Adipocyte (in vitro differentiated cells): Measurements from ENCODE around the gene CALR3.
"Not testable (repeated sequence)": the region's sequence is repeated elsewhere in the genome, so short reads cannot be mapped to it uniquely, and the experiment has no call there.

Source experiments
- DNase-seq: peaks from one replicate; pipeline ENCODE4 v3.0.0-alpha.2; 2015; ENCODE audit warnings: low read depth
- H3K27me3 ChIP-seq: replicated peaks from 2 replicates; pipeline ENCODE4 v1.7.0; 2013; ENCODE audit warnings: mild to moderate bottlenecking, low read length, moderate library complexity; ENCODE audit not compliant: control insufficient read depth, insufficient read depth
- H3K36me3 ChIP-seq: 2 replicates; pipeline ENCODE4 v1.7.0; 2013; ENCODE audit warnings: low read length, mild to moderate bottlenecking, moderate library complexity; ENCODE audit not compliant: control insufficient read depth, insufficient read depth, severe bottlenecking
- H3K4me1 ChIP-seq: 2 replicates; pipeline ENCODE4 v1.7.0; 2013; ENCODE audit warnings: mild to moderate bottlenecking, low read length, moderate library complexity; ENCODE audit not compliant: control insufficient read depth, insufficient read depth
- H3K4me3 ChIP-seq: 2 replicates; pipeline ENCODE4 v1.7.0; 2013; ENCODE audit warnings: mild to moderate bottlenecking, low read length, moderate library complexity
- H3K9ac ChIP-seq: 2 replicates; pipeline ENCODE4 v1.7.0; 2013; ENCODE audit warnings: mild to moderate bottlenecking, low read length, moderate library complexity
- H3K9me3 ChIP-seq: 2 replicates; pipeline ENCODE4 v1.7.0; 2013; ENCODE audit warnings: mild to moderate bottlenecking, low read length, moderate library complexity; ENCODE audit not compliant: control insufficient read depth

The CALR3 gene

DNA sequence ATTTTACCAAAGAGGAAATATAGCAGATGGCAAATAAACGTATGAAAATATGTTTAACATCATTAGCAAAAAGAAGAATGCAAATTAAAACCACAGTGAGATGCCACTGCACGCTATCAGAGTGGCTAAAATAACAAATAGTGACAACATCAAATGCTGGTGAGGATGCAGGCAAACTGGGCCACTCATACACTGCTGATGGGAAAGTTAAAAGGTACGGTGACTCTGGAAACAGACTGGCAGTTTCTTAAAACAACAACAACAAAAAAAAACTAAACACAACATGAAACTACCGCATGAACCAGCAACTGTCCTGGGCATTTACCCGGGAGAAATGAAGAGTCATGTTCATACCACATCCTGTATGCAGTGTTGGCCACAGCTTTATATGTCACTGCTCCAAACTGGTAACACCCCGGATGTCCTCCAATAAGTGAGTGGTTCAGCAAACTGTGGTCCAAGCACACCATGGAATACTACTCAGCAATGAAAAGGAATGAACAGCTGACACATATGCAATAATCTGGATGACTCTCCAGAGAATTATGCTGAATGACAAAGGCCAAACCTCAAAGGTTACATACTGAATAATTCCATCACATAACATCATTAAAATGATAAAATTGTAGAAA lies 46.5 kb downstream of the CALR3 start:
- no peak overlapping the region for H3K4me3 ChIP-seq
- H3K9me3 ChIP-seq = no peaks in the 10 kb centered on the region
- peaks cover 30% of the 10 kb centered on the region for H3K4me1 ChIP-seq
- H3K36me3 ChIP-seq = peaks cover 9% of the 10 kb centered on the region
- H3K9ac ChIP-seq = no peak overlapping the region
- no peak for DNase-seq
- H3K27me3 ChIP-seq = no peaks in the 10 kb centered on the region

DNA sequence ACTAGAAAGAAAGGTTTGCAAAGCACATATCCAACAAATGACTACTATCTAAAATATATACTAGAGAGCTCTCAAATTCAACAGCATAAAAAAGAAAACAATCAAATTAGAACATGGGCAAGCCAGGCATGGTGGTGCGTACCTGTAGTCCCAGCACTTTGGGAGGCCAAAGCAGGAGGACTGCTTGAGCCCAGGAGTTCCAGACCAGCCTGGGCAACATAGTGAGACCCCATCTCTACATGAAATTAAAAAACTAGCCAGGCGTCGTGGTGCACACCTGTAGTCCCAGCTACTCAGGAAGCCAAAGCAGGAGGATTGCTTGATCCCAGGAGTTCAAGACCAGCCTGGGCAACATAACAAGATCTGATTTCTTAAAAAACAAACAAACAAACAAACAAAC lies 47.1 kb downstream of the CALR3 start:
- H3K4me3 ChIP-seq, H3K9ac ChIP-seq, H3K27me3 ChIP-seq, H3K36me3 ChIP-seq, H3K9me3 ChIP-seq, DNase-seq: not testable (repeated sequence)
- peaks cover 29% of the 10 kb centered on the region for H3K4me1 ChIP-seq

DNA sequence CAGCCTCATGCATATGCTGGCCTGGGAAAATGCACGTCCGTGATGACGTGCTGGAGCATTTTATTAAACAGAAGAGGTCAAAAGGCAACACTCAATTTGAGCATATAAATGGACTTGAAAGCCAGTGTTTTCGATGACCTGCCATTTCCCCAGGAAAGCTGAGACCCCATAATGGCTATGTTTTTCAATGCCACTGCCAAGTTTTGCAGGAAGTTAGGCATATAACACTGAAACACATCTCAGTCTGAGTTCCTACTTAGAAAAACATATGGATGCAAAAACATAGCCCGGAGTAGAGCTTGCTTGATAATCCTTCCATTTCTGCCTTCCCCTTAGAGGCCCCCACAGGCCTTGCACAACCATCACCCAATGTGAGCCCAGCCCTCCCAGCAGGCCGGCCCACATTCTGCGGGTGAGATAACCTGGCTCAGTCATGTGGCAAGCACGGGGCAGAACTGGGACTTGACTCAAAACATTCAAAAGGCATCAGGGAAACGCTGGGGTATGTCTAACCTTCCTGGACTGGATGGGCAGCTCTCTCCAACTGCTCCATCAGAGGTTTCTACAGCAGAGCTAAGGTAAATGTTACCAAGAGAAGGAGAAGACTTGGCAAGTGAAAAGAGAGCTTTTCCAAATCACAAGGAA lies 49.1 kb downstream of the CALR3 start:
- peaks cover 11% of the 10 kb centered on the region for H3K36me3 ChIP-seq
- peaks cover 26% of the 10 kb centered on the region for H3K4me1 ChIP-seq
- peak; percentile 96 for DNase-seq
- no peaks in the 10 kb centered on the region for H3K27me3 ChIP-seq
- peak overlapping the region; percentile 3 for H3K9ac ChIP-seq
- H3K4me3 ChIP-seq = peak overlapping the region; percentile 55
- no peaks in the 10 kb centered on the region for H3K9me3 ChIP-seq

DNA sequence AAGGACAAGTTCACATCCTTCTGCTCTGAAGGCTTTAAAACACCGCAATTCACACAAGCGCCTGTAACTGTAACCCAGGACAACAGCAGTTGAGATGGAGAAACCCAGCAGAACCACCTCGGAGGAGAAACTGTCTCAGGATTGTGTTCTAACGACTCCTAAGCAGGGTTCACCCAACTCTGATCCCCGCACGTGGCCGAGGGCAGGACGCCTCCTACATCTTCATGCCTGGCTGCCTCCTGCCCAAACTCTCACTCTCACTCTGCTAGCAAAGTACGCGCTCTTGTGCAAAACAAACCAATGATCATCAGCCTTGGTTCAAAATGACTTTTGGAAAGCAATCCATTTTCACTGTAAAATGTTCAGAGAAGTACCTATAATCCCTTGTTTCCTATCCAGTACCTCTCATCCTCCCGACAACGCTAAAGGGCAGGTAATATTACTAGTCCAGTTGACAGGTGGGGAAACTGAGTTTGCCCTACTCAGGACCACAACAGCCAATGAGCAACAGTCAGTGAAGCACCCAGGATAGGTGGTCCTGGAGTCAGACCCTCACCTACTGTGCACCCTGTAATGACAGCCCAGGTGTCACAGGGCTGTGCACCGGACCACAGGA lies 49.8 kb downstream of the CALR3 start:
- DNase-seq = no peak
- no peaks in the 10 kb centered on the region for H3K27me3 ChIP-seq
- H3K9ac ChIP-seq = no peak overlapping the region
- peaks cover 26% of the 10 kb centered on the region for H3K4me1 ChIP-seq
- peak overlapping the region; percentile 55 for H3K4me3 ChIP-seq
- peaks cover 15% of the 10 kb centered on the region for H3K36me3 ChIP-seq
- H3K9me3 ChIP-seq = no peaks in the 10 kb centered on the region

DNA sequence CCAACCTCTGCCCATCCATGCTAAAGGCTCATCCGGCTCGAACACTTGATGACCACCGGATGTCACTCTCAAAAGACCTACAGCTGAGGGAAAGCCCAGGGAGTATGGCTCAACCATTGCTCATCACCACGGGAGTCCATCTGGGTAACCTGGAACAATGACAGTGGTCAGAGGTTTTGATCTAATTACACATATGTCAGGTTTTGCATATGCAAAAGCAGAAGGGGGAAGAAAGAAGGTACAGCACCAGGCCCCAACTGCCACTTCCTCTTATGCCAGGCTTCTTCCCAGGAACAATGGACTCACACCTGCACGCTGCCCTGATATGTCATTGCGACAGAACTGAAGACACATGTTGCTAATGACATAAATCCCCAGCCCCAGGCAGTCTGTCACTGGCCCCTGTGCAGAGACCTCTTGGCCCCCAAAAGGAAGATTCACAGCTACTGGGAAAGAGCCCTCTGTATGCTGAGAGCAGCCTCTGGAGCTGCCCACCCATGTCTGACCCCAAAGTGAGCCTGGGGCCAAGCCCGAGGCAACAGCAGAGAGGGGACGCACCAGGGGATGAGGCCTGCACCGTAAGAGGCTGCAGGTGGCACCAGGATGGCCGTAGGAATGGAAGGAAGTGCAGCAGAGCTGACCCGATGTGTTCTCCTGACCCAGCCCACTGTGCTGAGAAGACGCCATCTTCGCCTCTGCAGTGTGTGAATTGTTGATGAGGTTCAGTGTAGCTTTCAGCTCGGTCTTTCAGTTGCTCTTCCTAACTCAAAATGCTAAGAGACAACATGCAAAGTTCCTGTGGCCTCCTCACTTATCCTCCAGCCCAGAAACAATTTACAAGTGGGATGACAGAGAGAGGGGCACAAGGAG lies 50.5 kb downstream of the CALR3 start:
- peaks cover 32% of the 10 kb centered on the region for H3K4me1 ChIP-seq
- DNase-seq = no peak

DNA sequence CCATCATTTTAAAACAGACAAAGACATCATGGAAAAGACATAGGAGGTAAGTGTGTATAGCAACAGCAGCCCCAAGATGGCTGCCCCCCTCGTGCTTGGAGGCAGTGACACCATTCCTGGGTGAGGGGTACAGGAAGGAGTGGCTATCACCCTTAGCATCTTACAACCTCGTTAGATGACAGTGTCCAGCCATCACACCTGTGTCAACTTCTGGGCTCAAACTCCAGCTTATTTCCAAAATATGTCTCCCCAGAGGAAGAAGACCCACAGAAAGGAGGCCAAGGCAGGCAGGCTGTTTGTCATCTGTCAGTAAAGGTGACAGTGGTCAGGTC lies 51.7 kb downstream of the CALR3 start:
- no peak overlapping the region for H3K4me3 ChIP-seq
- no peaks in the 10 kb centered on the region for H3K9me3 ChIP-seq
- H3K9ac ChIP-seq = no peak overlapping the region
- no peaks in the 10 kb centered on the region for H3K27me3 ChIP-seq
- DNase-seq = no peak
- peaks cover 18% of the 10 kb centered on the region for H3K36me3 ChIP-seq
- peaks cover 32% of the 10 kb centered on the region for H3K4me1 ChIP-seq

More for the DNA sequence above, 50.5 kb downstream of the CALR3 start:
- no peak overlapping the region for H3K9ac ChIP-seq
- H3K36me3 ChIP-seq = peaks cover 18% of the 10 kb centered on the region
- no peak overlapping the region for H3K4me3 ChIP-seq
- no peaks in the 10 kb centered on the region for H3K9me3 ChIP-seq
- no peaks in the 10 kb centered on the region for H3K27me3 ChIP-seq

DNA sequence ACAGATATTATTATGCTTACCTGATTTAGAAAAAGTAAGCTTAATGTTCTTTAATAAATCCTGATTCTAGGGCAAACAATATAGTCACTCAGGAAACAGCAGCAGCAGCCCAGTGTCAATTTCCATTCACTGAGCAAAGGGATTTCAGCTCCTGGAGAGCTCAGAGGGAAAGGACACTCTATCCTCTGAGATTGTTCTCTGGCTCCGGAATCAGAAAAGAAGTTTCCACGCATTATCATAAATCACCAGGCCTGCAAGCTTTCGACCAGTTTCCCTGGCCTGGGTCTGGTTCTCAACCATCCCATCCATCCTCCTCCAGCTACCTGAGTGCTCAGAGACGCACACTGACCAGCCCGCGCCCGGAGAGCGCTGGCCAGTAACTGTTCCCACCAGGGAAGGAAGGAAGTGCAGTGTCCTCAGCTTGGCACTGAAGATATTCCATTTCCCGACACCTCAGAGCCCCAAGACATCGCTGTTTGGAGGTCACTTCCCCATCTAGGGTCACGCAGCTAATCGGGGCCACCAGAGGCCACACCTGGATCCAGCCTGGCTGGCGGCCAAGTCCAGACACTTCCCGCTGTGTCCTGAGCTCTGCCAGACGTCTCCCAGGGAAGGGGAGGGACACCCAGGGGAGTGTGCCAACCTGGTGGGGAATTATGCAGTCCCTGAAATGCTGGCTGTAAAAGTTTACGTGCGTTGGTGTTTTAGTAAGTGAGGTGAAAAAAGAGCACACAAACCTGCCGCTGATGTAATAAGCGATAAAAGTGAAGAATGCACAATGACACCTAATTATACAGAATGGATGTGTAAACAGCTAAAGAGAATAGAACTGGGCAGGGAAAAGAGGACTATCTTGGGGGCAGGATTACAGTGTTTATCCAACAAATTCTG lies 53.3 kb downstream of the CALR3 start:
- Histone ChIP-seq H3K4me3 (no peak overlapping the region), H3K36me3 (peaks cover 26% of the 10 kb centered on the region), H3K4me1 (peaks cover 32% of the 10 kb centered on the region), H3K9me3 (no peaks in the 10 kb centered on the region), H3K27me3 (no peaks in the 10 kb centered on the region), H3K9ac (no peak overlapping the region)
- no peak for DNase-seq

DNA sequence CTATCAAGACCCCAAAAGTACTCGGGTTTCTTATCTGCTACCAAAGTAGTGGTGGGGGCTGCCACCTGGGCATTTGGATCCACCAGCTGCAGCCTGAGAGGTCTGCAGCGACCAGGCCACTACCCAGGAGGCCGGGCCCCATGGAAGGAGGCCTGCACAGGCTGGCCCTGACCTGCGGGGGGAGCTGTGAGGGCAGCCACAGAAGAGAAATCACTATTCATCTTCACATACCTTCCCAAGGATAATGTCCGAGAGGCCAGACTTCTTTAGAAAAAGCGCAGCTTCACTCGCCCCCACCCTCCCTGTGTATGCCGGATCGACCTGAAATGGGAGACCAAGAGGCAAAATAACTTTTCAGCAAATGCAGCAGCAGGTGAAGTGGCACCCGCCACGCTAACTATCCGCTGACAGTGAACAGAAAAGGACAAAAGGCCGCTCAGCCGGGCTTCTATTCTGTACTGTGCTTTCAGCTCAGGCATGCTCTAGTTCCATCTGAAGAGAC lies 54.3 kb downstream of the CALR3 start:
- Histone ChIP-seq H3K9me3 (no peaks in the 10 kb centered on the region), H3K4me1 (peaks cover 26% of the 10 kb centered on the region), H3K27me3 (no peaks in the 10 kb centered on the region), H3K36me3 (peaks cover 34% of the 10 kb centered on the region), H3K4me3 (no peak overlapping the region), H3K9ac (no peak overlapping the region)
- DNase-seq = no peak

DNA sequence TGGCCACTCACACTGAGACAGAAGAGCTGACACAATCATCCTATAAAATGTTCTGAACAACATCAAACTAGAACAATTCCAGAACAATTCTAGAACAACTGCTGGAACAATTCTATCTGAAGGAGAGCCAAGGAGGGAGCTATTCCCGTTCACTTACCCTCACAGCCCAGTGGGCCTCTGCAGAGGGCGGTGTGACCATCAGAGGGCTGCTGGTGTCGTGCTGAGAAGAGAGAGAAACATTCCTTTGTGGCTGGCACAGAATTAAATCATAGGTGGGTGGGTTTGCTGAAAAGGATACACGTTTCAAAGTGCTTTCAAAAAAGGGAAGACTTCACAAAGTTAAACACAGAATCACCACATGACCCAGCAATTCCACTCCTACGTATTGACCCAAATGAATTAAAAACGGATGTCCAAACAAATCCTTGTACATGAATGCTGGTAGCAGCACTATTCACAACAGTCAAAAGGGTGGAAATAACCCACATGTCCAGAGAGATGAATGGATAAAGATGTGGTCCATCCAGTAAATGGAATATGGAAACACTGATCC lies 59.1 kb downstream of the CALR3 start:
- no peaks in the 10 kb centered on the region for H3K9me3 ChIP-seq
- no peak for DNase-seq
- no peak overlapping the region for H3K4me3 ChIP-seq
- peaks cover 33% of the 10 kb centered on the region for H3K4me1 ChIP-seq
- H3K36me3 ChIP-seq = peaks cover 59% of the 10 kb centered on the region
- H3K9ac ChIP-seq = no peak overlapping the region
- H3K27me3 ChIP-seq = no peaks in the 10 kb centered on the region

DNA sequence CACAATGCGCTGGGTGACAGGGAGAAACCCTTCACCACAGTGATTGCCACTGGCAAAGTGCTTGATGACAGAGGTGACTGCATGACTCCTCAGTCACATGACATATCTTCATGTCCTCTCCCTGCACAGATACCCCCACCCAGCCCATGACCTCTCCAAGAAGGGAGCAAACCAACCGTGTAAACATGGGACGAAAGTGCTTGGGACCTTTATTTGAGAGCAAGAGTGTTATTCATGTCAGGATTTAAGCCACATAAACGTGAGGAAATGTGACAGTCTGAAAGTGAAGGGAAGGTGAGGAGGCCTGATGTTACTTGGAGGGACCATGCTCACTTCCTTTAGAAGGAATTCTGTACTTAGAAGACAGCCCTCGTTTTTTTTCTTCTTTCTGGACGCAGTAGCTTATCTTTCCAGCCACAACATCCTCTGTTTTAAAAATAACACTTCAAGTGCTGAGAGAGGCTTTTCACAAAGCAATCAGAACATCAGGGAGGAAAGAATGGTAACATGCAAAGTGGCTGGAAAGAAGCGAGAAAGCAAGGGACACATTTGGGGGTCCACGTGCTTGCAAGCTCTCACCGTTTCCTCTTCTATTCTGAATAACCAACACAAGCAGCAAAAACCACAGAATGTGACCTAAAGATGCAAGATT lies 59.8 kb downstream of the CALR3 start:
- Histone ChIP-seq H3K27me3 (no peaks in the 10 kb centered on the region), H3K4me1 (peaks cover 33% of the 10 kb centered on the region), H3K36me3 (peaks cover 59% of the 10 kb centered on the region), H3K9me3 (no peaks in the 10 kb centered on the region), H3K4me3 (peak overlapping the region; percentile 12), H3K9ac (peak overlapping the region; percentile 43)
- no peak for DNase-seq
